C4-2B (cell line): ENCODE measurements around the gene MAST4.

Source experiments
- CTCF ChIP-seq: fragments of 450-650 bp; conservative IDR thresholded peaks from 2 replicates; pipeline ENCODE4 v1.5.1; 2017; ENCODE audit warnings: mild to moderate bottlenecking
- ZFX ChIP-seq: fragments of 450-650 bp; IDR thresholded peaks from 2 replicates; pipeline ENCODE4 v1.6.1; 2017

- TF ChIP-seq CTCF (no peak), ZFX (no peak)
These were observed 59.5 kb downstream of the MAST4 start for GRCh38 chr5:66655395-66656324.
